Mucosa of stomach (tissue), 1 donor: ENCODE measurements around the gene ASPRV1.
A peak's percentile ranks its signal among the peaks of the same experiment; 100 is the strongest.
"Not testable (repeated sequence)": the region's sequence is repeated elsewhere in the genome, so short reads cannot be mapped to it uniquely, and the experiment has no call there.

Experiments
- H3K27me3 ChIP-seq: one replicate; pipeline ENCODE4 v1.7.0; 2013; ENCODE audit warnings: mild to moderate bottlenecking, low read length; ENCODE audit not compliant: control insufficient read depth, insufficient read depth
- H3K36me3 ChIP-seq: one replicate; pipeline ENCODE4 v1.7.0; 2013; ENCODE audit warnings: low read length; ENCODE audit not compliant: control insufficient read depth, insufficient read depth
- H3K4me1 ChIP-seq: one replicate; pipeline ENCODE4 v1.7.0; 2013; ENCODE audit warnings: mild to moderate bottlenecking, low read length; ENCODE audit not compliant: control insufficient read depth, insufficient read depth
- H3K4me3 ChIP-seq: one replicate; pipeline ENCODE4 v1.7.0; 2013; ENCODE audit warnings: low read length
- H3K9ac ChIP-seq: one replicate; pipeline ENCODE4 v1.7.0; 2013; ENCODE audit warnings: mild to moderate bottlenecking, low read length, moderate library complexity
- H3K9me3 ChIP-seq: one replicate; pipeline ENCODE4 v1.7.0; 2013; ENCODE audit warnings: mild to moderate bottlenecking, low read length, moderate library complexity; ENCODE audit not compliant: control insufficient read depth
- donor health status: Pancreatic carcinoma.

The ASPRV1 gene

GRCh38 chr2:69955029-69955428, 6.4 kb downstream of the ASPRV1 start:
- Histone ChIP-seq H3K4me1 (no peaks in the 10 kb centered on the region), H3K9me3 (no peaks in the 10 kb centered on the region), H3K4me3 (no peak overlapping the region), H3K27me3 (no peaks in the 10 kb centered on the region), H3K9ac (no peak overlapping the region), H3K36me3 (no peaks in the 10 kb centered on the region)

GRCh38 chr2:69954084-69954483, 7.3 kb downstream of the ASPRV1 start:
- Histone ChIP-seq H3K36me3 (no peaks in the 10 kb centered on the region), H3K9me3 (no peaks in the 10 kb centered on the region), H3K27me3 (no peaks in the 10 kb centered on the region), H3K9ac (no peak overlapping the region), H3K4me3 (no peak overlapping the region), H3K4me1 (no peaks in the 10 kb centered on the region)

- Histone ChIP-seq H3K36me3 (no peaks in the 10 kb centered on the region), H3K4me3 (no peak overlapping the region), H3K4me1 (peaks cover 2% of the 10 kb centered on the region), H3K27me3 (no peaks in the 10 kb centered on the region), H3K9me3 (no peaks in the 10 kb centered on the region), H3K9ac (no peak overlapping the region)
Measured at GRCh38 chr2:69952336-69953115, 8.9 kb downstream of the ASPRV1 start.

- not testable (repeated sequence) for H3K9ac ChIP-seq, H3K36me3 ChIP-seq, H3K9me3 ChIP-seq, H3K27me3 ChIP-seq, H3K4me3 ChIP-seq
- peaks cover 21% of the 10 kb centered on the region for H3K4me1 ChIP-seq
Measured at GRCh38 chr2:69950671-69951070, 10.8 kb downstream of the ASPRV1 start.

GRCh38 chr2:69950241-69950640, 11.2 kb downstream of the ASPRV1 start:
- no peaks in the 10 kb centered on the region for H3K9me3 ChIP-seq
- H3K4me1 ChIP-seq = peaks cover 25% of the 10 kb centered on the region
- no peak overlapping the region for H3K9ac ChIP-seq
- no peaks in the 10 kb centered on the region for H3K36me3 ChIP-seq
- no peak overlapping the region for H3K4me3 ChIP-seq
- no peaks in the 10 kb centered on the region for H3K27me3 ChIP-seq

- Histone ChIP-seq H3K4me1 (peaks cover 26% of the 10 kb centered on the region), H3K9me3 (no peaks in the 10 kb centered on the region), H3K36me3 (peaks cover 3% of the 10 kb centered on the region), H3K27me3 (no peaks in the 10 kb centered on the region), H3K4me3 (no peak overlapping the region), H3K9ac (no peak overlapping the region)
Measured at GRCh38 chr2:69948963-69949645, 12.3 kb downstream of the ASPRV1 start.

- no peak overlapping the region for H3K9ac ChIP-seq
- H3K4me3 ChIP-seq = no peak overlapping the region
- no peaks in the 10 kb centered on the region for H3K9me3 ChIP-seq
Measured at GRCh38 chr2:69948032-69948962, 13.1 kb downstream of the ASPRV1 start.

GRCh38 chr2:69947325-69947931, 14.0 kb downstream of the ASPRV1 start:
- peaks cover 26% of the 10 kb centered on the region for H3K4me1 ChIP-seq
- H3K9me3 ChIP-seq = no peaks in the 10 kb centered on the region
- no peak overlapping the region for H3K9ac ChIP-seq
- no peak overlapping the region for H3K4me3 ChIP-seq
- H3K36me3 ChIP-seq = peaks cover 4% of the 10 kb centered on the region
- no peaks in the 10 kb centered on the region for H3K27me3 ChIP-seq

More at GRCh38 chr2:69948032-69948962, 13.1 kb downstream of the ASPRV1 start:
- Histone ChIP-seq H3K4me1 (peaks cover 26% of the 10 kb centered on the region), H3K36me3 (peaks cover 4% of the 10 kb centered on the region), H3K27me3 (no peaks in the 10 kb centered on the region)

GRCh38 chr2:69946351-69947324, 14.8 kb downstream of the ASPRV1 start:
- H3K9me3 ChIP-seq = no peaks in the 10 kb centered on the region
- H3K27me3 ChIP-seq = no peaks in the 10 kb centered on the region
- H3K4me1 ChIP-seq = peaks cover 26% of the 10 kb centered on the region
- peaks cover 4% of the 10 kb centered on the region for H3K36me3 ChIP-seq
- H3K4me3 ChIP-seq = no peak overlapping the region
- H3K9ac ChIP-seq = peak overlapping the region; percentile 27

- no peaks in the 10 kb centered on the region for H3K27me3 ChIP-seq
- H3K9ac ChIP-seq = peak overlapping the region; percentile 27
- H3K4me1 ChIP-seq = peaks cover 26% of the 10 kb centered on the region
- peaks cover 4% of the 10 kb centered on the region for H3K36me3 ChIP-seq
- no peaks in the 10 kb centered on the region for H3K9me3 ChIP-seq
- no peak overlapping the region for H3K4me3 ChIP-seq
Measured at GRCh38 chr2:69945941-69946340, 15.5 kb downstream of the ASPRV1 start.

GRCh38 chr2:69945441-69945840, 16.0 kb downstream of the ASPRV1 start:
- H3K4me3 ChIP-seq = no peak overlapping the region
- H3K4me1 ChIP-seq = peaks cover 26% of the 10 kb centered on the region
- H3K9me3 ChIP-seq = no peaks in the 10 kb centered on the region
- peaks cover 4% of the 10 kb centered on the region for H3K36me3 ChIP-seq
- H3K9ac ChIP-seq = peak overlapping the region; percentile 17
- no peaks in the 10 kb centered on the region for H3K27me3 ChIP-seq
